NCI-H2196 (cell line): ENCODE measurements around the gene ACLY.
"Not testable (repeated sequence)": the region's sequence is repeated elsewhere in the genome, so short reads cannot be mapped to it uniquely, and the experiment has no call there.

Source experiments
- DNase-seq: peaks from one replicate; lab custom pipeline; 2025; ENCODE audit not compliant: unreplicated experiment; lab: John Stamatoyannopoulos, UW

The ACLY gene

DNA sequence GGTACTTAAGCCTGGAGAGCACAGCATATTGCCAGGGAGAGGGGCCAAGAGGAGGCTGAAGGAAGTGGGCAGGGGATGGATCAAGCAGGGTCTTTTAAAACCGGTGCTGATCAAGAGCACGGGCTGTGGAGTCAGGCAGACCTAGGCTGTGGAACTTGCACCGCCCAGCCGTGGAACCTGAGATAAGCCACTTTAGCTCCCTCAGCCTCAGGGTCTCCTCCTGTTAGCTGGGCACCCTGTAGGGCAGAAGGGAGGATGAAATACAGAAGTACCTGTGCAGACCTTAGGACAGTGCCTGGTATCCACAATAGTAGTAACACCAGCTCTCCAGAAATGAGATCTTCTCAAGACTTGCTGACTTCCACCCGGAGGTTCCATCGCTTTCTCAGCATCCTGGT is 20.9 kb upstream of the ACLY start:
- DNase-seq: no peak

DNA sequence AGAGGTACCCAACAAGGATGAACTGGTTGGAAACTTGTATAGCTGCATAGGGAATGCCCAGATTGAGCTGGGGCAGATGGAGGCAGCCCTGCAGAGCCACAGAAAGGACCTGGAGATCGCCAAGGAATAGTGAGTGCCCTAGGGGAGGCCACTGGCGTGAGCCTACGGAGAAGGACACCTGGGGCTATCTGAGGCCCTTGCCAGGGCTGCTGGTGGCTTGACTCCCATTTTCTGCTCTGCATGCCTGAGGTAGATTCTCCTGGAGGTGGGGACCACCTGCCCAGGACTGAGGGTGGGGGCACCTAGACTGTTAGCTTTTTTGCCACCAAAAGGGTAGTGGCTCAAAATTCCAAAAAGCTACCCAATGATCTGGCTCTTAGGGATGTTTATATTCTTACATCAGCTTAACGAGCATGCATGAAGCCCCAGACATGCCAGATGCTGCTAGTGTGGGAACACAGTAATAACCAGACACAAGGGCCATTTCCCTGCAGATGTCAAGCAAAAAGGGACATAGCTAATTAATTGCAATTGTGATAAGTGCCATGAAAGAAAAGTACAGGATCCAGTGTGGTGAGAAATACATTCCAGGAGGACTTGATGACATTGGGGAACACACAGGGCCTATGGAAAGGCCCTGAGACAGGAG is 20.4 kb upstream of the ACLY start:
- DNase-seq: no peak

DNA sequence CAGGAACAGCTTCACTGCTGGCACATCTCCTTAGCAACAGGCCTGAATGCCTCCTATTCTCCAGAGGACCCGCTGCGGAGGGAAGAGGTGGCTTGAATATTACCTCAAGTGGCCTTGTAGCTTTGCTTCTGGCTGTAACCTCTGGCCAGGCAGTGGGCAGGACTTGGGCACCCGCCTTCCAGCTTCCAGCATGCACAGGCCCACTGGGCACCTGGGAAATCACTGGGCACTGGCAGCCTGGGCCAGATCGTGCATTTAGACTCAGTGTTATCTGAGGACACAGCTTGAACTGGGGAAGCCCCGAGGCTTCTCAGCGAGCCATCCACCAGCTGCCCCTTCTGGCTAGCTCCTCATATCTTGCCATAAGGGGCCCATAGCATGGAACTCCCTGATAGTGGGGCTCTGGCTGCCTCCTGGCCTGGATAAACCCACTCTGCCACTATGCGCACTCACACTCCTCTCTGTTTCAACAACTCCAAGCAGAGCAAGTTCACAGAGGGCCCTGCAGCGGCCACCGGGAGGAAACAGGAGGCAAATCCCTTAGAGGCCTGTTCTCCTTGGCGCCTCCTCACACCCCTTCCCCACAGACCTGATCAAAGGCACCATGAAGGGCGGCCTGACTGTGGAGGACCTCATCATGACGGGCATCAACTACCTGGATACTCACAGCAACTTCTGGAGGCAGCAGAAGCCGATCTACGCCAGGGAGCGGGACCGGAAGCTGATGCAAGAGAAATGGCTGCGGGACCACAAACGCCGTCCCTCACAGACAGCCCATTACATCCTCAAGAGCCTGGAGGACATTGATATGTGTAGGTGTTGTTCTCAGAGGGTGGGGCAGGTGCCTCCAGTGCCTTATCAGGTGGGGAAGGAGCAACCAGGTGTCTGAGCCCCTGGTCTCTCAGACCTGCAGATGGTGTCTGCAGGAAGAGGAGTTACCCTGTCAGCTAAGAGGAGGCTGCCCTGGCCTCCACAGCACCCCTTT is 19.5 kb upstream of the ACLY start:
- DNase-seq: no peak

DNA sequence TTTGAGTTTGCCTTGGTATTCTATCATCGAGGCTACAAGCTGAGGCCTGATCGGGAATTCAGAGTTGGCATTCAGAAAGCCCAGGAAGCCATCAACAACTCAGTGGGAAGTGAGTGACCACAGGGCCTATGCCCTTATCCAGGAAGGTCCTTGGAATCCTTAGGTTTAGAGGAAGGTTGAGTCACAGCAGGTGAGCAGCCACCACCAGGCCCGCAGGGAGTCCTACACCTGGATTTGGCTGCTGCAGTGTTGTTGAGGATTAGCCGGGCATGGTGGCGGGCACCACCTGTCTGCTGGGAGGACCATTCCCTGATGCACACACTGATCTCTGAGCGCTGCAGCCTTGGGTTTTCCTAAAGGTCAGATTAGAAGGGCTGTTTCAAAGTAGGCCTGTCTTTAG is 16.9 kb upstream of the ACLY start:
- no peak for DNase-seq

DNA sequence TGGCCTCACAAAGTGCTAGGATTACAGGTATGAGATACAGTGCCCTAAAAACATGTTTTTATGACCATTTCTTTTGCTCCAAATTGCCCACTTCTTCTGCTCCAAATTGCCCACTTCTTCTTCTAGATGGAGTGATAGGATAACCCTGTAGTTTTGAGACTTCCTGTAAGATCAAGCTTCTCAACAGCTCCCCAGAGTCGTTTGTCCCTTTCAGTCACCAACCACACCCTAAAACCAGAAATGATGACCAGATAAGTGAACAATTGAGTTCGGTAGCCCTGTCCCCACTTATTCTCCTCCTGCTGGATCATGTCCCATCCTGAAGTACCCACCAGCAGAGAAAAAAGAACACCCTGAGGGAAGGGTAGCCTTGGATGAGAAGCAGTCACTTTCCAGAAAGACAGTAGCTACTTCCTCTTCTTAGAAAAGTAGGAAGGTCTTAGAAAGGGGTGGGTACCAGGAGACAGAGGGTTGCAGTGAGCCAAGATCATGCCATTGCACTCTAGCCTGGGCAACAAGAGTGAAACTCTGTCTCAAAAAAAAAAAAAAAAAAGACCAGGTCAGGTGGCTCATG is 14.2 kb upstream of the ACLY start:
- no peak for DNase-seq

DNA sequence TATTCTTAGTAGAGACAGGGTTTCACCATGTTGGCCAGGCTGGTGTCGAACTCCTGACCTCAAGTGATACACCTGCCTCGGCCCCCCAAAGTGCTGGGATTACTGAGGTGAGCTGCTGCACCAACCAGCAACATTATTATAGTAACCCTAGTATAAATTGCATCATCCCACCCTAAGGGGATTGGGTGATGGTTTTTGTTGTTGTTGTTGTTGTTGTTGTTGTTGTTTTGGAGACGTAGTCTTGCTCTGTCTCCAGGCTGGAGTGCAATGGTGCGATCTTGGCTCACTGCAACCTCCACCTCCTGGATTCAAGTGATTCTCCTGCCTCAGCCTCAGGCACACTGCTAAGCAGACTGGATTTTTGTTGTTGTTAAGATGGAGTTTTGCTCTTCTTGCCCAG is 13.0 kb upstream of the ACLY start:
- DNase-seq: not testable (repeated sequence)

DNA sequence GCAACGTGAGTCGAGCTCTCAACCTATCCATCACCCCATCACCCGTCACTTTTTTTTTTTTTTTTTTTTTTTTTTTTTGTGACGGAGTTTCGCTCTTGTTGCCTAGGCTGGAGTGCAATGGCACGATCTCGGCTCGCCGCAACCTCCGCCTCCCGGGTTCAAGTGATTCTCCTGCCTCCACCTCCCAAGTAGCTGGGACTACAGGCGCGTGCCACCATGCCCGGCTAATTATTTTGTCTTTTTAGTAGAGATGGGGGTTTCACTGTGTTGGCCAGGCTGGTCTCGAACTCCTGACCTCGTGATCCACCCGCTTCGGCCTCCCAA is 12.0 kb upstream of the ACLY start:
- DNase-seq: not testable (repeated sequence)

DNA sequence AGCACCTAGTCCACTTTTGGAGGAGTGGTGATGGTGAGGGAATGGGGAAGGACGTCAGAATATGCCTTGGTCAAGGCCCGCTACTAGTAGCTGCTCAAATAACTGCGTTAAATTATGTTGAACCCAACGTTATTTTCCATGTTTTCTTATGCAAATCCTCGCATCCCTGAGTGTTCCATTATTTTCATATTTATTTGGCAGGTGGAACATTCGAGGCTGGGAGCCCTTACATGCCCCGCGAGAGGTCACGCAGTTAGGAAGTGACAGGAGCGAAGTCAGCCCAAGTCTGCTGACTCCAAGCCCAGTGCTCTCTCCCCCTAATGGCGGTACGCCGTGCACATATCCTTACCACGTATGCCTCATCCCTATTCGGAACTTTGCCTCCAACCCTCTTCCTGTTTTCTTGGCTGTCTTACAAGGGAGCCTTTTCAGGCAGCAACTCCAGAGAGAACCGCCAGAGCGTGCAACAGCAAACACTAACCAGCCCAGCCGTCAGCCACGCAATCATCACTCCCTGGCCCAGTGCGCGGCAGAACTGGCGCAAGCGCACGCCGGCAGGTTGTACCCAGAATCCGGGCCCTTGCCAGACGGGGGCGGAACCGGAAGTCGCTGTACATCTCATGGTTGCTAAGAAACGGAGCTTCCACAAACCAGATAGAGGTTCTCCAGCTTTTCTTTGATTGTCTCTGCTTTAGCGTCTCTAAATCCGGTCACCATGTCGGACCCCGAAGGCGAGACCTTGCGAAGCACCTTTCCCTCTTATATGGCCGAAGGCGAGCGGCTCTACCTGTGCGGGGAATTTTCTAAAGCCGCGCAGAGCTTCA is 11.5 kb upstream of the ACLY start, which contains the start of gene ODAD4:
ODAD4 (plus strand) TSS at position 609 of the 824 bp plus-strand sequence; CDS start at position 716, 107 bp downstream.
- DNase-seq: peak; percentile 79

DNA sequence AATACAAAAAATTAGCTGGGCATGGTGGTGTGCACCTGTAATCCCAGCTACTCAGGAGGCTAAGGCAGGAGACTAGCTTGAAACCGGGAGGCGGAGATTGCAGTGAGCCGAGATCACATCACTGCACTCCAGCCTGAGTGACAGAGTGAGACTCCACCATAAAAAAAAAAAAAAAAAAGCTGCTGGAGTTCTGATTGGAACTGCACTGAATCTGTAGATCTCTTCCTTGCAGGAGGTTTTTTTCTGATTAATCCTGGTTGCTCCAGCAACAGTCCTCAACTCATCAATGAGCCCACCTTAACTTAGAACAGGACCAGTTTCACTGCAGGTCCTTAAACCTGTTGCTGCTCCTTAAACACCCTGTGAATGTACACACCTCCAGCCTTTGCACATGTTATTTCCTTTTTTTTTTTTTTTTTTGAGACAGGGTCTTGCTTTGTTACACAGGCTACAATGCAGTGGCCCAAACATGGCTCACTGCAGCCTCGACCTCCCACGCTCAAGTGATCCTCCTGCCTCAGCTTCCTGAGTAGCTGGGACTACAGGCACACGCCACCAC is 10.0 kb upstream of the ACLY start:
- DNase-seq: no peak

DNA sequence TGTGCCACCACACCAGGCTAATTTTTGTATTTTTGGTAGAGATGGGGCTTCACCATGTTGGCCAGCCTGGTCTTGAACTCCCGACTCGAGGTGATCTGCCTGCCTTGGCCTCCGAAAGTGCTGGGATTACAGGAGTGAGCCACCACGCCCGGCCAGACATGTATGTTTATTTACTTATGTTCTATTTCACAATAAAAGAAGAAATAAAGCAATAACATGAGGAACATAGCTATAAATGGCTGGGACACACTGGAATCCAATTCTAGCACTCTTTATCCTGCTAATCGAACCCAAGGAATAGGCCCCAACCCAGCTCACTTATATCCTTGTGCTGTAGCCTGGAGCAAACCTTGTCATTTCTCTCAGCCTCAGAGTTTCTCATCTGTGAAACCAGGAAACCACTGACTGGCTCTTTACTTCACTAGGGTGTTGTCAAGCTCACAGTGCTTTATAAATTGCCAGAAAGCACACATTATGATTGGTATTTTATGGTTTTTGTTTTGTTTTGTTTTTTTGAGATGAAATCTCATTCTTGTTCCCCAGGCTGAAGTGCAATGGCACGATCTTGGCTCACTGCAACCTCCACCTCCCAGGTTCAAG is 7.3 kb upstream of the ACLY start:
- DNase-seq: no peak

DNA sequence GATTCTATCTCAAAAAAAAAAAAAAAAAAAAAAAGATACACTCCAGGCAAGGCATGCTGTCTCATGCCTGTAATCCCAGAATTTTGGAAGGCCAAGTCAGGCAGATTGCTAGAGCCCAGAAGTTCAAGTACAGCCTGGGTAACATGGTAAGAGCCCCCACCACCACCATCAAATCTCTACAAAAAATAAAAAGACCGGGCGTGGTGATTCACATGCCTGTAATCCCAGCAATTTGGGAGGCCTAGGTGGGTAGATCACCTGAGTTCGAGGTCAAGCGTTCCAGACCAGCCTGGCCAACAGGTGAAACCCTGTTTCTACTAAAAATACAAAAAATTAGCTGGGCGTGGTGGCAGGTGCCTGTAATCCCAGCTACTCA is 1.8 kb upstream of the ACLY start:
- no peak for DNase-seq

DNA sequence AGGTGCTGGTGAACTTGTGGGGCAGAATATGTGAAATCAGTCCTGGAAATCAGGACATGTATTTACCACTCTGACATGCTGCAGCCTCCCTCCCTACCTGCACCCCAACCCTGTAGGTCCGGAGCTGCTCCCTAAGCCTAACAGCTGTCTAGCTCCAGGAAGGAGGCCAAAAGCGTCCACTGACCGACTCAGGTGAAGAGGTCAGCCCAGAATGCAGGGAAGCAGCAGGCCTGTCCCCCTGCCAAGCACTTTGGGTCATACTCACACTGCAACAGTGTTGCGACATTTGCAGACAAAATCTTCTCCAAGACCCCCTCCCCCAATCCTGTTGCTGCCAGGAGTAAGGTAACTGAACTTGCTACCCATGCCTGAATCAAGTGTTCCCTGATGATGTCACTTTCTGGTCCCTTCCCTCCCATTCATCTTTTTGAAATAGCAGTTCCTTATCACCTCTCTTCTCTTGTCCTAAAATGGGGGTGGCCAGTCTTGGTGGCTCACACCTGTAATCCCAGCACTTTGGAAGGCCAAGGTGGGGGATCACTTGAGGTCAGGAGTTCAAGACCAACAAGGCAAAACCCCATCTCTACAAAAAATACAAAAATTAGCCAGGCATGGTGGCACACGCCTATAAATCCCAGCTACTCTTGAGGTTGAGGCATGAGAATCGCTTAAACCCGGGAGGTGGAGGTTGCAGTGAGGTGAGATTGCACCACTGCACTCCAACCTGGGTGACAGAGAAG is 1.3 kb upstream of the ACLY start:
- peak; percentile 5 for DNase-seq

DNA sequence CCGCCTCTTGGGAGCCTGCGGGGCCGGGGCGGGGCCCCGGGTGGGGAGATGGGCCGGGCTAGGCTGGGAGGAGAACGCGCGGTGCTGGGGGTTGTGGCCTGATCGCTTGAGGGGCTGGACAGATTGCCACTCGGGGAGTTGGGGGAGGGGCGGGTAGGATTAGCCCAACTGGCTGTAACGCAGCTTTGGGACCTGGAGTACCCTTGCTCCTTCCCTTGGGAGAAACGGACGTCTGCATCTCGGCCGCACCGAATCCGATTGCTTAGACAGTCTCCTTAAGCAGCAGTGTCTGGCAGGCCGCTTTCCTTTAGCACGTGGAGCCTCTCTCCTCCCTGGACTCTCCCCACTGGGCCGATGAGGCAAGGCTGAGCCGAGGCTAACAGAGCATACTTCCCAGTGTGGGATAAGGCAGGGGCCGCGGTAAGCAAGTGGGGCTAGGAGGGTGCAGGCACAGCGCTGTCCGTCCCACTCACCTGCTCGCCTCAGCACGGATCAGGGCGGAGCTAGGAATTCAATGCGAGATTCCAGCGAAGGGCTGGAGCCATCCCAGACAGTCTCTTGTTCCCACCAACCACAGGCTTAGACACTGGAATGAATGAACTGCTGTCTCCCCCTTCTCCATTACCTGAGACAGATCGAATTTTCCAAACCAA is 540 bp upstream of the ACLY start:
- DNase-seq: peak; percentile 25

DNA sequence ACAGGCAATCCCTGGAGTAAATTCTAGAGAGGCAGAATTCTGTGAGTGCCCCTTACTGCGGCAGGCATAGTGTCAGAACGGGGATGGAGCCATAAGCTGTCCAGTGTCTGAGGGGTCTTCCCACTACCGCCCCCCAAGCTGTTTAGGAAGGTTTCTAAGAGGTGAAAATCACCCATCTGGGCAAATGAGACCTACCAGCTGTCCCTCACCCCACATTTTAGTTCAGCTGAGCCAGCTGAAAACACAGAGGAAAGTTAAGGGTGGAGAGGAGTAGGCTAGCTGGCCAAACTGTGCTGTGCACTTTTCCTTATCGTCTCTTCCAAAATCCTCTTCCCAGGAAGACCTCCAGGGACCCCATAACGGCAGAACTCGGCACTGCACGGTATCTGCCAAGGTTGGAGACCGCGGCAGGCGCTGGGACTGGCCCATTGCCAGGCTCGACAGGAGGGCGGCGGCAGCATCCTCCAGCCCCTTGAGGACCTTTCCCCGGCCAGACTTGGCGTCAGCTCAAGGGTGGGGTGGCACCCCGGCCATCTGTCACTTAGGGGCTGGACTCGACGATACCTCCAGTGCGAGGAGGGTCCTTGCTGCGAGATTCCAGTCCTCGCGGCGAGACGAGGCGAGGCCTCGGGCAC is 955 bp downstream of the ACLY start:
- peak; percentile 5 for DNase-seq

DNA sequence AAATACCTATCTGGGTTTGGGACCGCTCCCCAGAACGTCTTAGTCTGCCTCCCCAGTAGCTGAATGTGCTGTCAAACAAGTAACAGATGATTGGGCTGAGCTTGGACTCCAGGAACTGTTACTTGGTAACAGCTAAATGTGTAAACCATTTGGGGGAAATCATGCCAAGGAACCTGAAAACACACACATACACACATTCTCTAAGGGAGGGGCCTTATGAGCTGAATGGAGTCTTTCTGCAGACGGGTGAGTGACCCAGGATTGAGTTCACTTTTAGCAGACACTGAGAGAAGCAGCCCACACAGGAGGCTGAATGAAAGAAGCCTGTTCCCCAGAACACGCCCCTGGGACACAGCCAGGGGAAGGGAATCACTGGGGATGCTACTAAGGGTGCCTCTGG is 1.6 kb downstream of the ACLY start:
- no peak for DNase-seq

DNA sequence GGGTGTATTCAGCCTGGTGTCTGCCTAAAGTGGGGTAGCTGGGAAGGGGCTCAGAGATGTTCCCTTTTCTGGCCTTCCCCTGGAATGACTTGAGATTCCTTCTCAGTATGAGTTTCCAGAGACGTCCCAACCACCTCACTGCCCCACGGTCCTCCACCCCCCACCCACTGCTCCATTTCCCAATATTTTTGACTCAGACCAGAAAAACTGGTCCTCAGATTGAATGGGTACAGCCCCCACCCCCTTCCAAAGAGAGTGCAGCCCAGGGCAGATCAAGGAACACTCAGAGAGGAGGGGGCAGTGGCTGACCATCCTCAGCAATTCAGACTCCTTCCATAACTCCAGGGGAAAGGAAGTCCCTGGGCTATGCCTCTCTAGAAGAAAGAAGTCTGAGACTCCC is 3.2 kb downstream of the ACLY start:
- no peak for DNase-seq

DNA sequence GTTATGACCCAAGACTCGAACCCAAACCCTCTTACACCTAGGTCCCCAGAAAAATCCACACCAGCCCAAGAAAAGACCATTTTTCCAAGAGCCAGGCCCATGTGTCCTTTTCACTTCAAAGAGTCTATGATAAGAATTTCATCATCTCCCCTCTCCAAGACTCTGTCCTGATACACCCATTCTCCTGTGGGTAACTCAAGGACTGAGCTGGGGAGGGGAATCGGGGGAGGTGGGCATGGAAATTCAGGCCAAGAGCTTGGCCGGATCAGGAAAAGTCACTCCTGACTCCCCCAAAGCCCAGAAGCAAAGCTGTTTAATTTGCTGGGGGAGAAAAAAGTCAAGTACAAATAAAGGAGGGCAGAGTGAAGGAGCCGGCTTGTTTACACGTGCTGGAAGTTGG is 3.7 kb downstream of the ACLY start:
- DNase-seq: no peak

DNA sequence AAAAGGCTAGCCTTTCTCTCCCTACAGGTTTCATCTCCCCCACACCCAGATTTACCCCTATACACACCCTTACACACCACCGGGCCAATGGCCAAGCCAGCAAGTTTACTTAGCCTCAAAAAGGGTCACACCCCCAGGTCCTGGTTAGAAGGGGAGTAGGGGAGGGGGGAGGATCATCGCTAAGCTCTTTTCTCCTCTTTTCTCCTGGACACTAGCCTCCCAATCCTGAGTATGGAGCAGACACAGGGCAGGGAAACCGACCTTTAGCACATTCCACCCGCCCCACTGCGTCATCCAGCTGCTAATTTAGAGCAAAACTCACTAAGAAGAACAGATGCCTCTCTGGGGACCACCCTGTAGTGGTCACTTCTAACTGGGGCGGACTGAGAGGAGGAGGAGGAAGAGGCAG is 4.4 kb downstream of the ACLY start:
- no peak for DNase-seq

DNA sequence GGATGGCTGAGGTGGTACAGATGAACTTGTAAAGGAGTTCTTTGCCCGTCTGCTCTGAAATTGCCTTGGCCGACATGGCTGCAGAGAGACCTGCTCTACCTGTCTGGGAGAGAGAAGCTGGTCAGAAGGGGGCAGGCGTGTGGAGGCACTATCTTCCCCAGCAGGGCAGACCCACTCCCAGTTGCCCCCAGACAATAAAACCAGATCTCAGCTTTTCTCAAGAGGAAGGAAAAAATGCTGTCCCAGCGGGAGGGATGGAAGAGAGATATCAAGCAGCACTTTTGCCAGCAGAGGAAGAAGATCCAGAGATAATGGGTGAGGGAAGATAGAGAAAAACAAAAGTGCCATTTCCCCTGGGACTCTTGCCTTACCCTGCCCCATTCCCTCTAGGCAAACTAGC is 5.0 kb downstream of the ACLY start:
- DNase-seq: no peak
